K562 (cell line): ENCODE measurements around the gene TMSB4X. TPM values are rescaled to one million over a fixed set of nuclear protein-coding genes. Genes with fewer than 3 reads are reported as not detected.
A peak's percentile ranks its signal among the peaks of the same experiment; 100 is the strongest.

Source experiments
- ATF1 ChIP-seq, 2 experiments: fragments of 450-650 bp in 1 of 2; IDR thresholded peaks; 2 replicates each; pipeline ENCODE4 v1.6.1; 2016; ENCODE audit warnings: missing compliant biosample characterization in 1 of 2, missing genetic modification characterization in 1 of 2
- BRCA1 ChIP-seq, 2 experiments: fragments of 450-650 bp in 1 of 2; sonication (generic) in 1 of 2; formaldehyde crosslinking in 1 of 2; IDR thresholded peaks; 2 replicates each; pipeline versions ENCODE4 v1.5.0 to v1.6.1; 2017 to 2020; ENCODE audit warnings: mild to moderate bottlenecking in 1 of 2, missing genetic modification reagents in 1 of 2
- C11orf30 ChIP-seq: fragments of 450-650 bp; IDR thresholded peaks from 2 replicates; pipeline ENCODE4 v1.6.1; 2016; ENCODE audit warnings: low read depth, mild to moderate bottlenecking
- CBFA2T3 ChIP-seq: fragments of 450-650 bp; IDR thresholded peaks from 2 replicates; pipeline ENCODE4 v1.6.1; 2017
- CBX8 ChIP-seq: fragments of 200-600 bp; sonication (generic); IDR thresholded peaks from 2 replicates; pipeline ENCODE4 v1.6.1; 2012; ENCODE audit warnings: borderline replicate concordance, mixed run types, low read depth, mild to moderate bottlenecking, moderate library complexity, mixed read lengths, low read length, control low read depth, inconsistent platforms; ENCODE audit not compliant: poor library complexity, severe bottlenecking; ENCODE audit errors: extremely low read depth
- DMBX1 ChIP-seq: fragments of 250-450 bp; sonication (Bioruptor Pico); IDR thresholded peaks from 2 replicates; pipeline ENCODE4 v1.8.0; 2022; ENCODE audit warnings: inconsistent platforms, mild to moderate bottlenecking, moderate library complexity, borderline replicate concordance
- ETV1 ChIP-seq: fragments of 450-650 bp; conservative IDR thresholded peaks from 2 replicates; pipeline ENCODE4 v1.6.1; 2016; ENCODE audit warnings: missing genetic modification characterization, control low read depth, low read depth, missing compliant biosample characterization
- GABPA ChIP-seq: fragments of 200-800 bp; sonication (Bioruptor generic); conservative IDR thresholded peaks from 2 replicates; pipeline ENCODE4 v1.6.1; 2016; ENCODE audit warnings: low read depth, missing genetic modification characterization, missing compliant biosample characterization
- KDM2B ChIP-seq: fragments of 250-450 bp; sonication (Bioruptor Pico); IDR thresholded peaks from 2 replicates; pipeline ENCODE4 v1.8.0; 2021; ENCODE audit warnings: mild to moderate bottlenecking, moderate library complexity
- NFIC ChIP-seq: fragments of 450-650 bp; IDR thresholded peaks from 2 replicates; pipeline ENCODE4 v1.6.1; 2017; ENCODE audit warnings: mild to moderate bottlenecking, inconsistent platforms
- NR1H2 ChIP-seq: sonication (generic); formaldehyde crosslinking; IDR thresholded peaks from 2 replicates; pipeline ENCODE4 v1.4.0; 2020; ENCODE audit warnings: mild to moderate bottlenecking, missing genetic modification reagents
- POU5F1 ChIP-seq: fragments of 150-350 bp; IDR thresholded peaks from 2 replicates; pipeline ENCODE4 v1.6.1; 2014; ENCODE audit warnings: borderline replicate concordance, low read length, low read depth, mild to moderate bottlenecking; ENCODE audit not compliant: partially characterized antibody
- RBFOX2 ChIP-seq: fragments of 200-400 bp; formaldehyde crosslinking; IDR thresholded peaks from 2 replicates; pipeline ENCODE4 v1.6.1; 2017; ENCODE audit warnings: low read depth, mild to moderate bottlenecking, low read length, moderate library complexity
- REST ChIP-seq, 2 experiments: fragments of 450-650 bp; formaldehyde crosslinking in 1 of 2; IDR thresholded peaks; 2 replicates each; pipeline versions ENCODE4 v1.4.0 to v1.6.1; 2014 to 2020; ENCODE audit warnings: mild to moderate bottlenecking in 2 of 2, borderline replicate concordance in 1 of 2, low read depth in 1 of 2
- SAFB2 ChIP-seq: fragments of 200-400 bp; formaldehyde crosslinking; IDR thresholded peaks from 2 replicates; pipeline ENCODE4 v1.6.1; 2018; ENCODE audit warnings: borderline replicate concordance, low read length, low read depth, moderate library complexity; ENCODE audit not compliant: severe bottlenecking
- TEAD4 ChIP-seq, 2 experiments: sonication (generic) in 1 of 2; formaldehyde crosslinking in 1 of 2; IDR thresholded peaks; 2 replicates each; pipeline versions ENCODE4 v1.6.1 to v1.8.0; 2012 to 2022; ENCODE audit warnings: borderline replicate concordance in 1 of 2, inconsistent platforms in 1 of 2, low read length in 1 of 2, mild to moderate bottlenecking in 1 of 2, missing genetic modification reagents in 1 of 2
- THRAP3 ChIP-seq: fragments of 450-650 bp; IDR thresholded peaks from 2 replicates; pipeline ENCODE4 v1.6.1; 2016; ENCODE audit warnings: mild to moderate bottlenecking, inconsistent platforms, borderline replicate concordance
- ZBTB7A ChIP-seq: IDR thresholded peaks from 2 replicates; pipeline ENCODE4 v1.6.1; 2011; ENCODE audit warnings: low read depth, mild to moderate bottlenecking, low read length, moderate library complexity, borderline replicate concordance; ENCODE audit not compliant: control insufficient read depth
- ZKSCAN8 ChIP-seq: fragments of 200-800 bp; sonication (Bioruptor generic); IDR thresholded peaks from 2 replicates; pipeline ENCODE4 v1.6.1; 2016; ENCODE audit warnings: missing genetic modification characterization, missing compliant biosample characterization
- polyA plus RNA-seq, 8 experiments: library from polyadenylated mRNA; depleted of rRNA in 4 of 8; stranded (reverse) in 5 of 8; unstranded in 3 of 8; fragments of >200 nt; fragmentation: Nextera tagmentation in 2 of 8; fragmentation: Illumina TruSeq in 1 of 8; extraction: Ambion mirVana in 2 of 8; extraction: Trizol in 1 of 8; gene quantifications; 2 replicates each; pipeline versions ENCODE4 v1.2.1 to v1.2.3, GENCODE V29; 2011 to 2014; ENCODE audit warnings: inconsistent platforms in 1 of 8, missing spikeins in 1 of 8
- total RNA-seq, 7 experiments: library from RNA; depleted of rRNA in 6 of 7; stranded (reverse); fragments of >200 nt in 6 of 7; fragmentation: Illumina TruSeq in 2 of 7; extraction: Trizol in 2 of 7; gene quantifications; 2 replicates each; pipeline versions ENCODE4 v1.2.1 to v1.2.3, GENCODE V29; 2011 to 2021; ENCODE audit warnings: low replicate concordance in 1 of 7

Gene TMSB4X
- total and polyA plus RNA-seq, 9 of the 15 experiments (the other 6 are each of a cell fraction or from before 2014, with no cell fraction given) = 1,035 to 2,035 (median 1,529) TPM

GRCh38 chrX:12949927-12950656, 24.8 kb upstream of the TMSB4X start (continued):
- peak; percentile 67 for TF ChIP-seq REST (IDR thresholded peaks at IDR 0.05; ENCODE audit: borderline replicate concordance)
- TF ChIP-seq REST (CRISPR knock-in tag; IDR thresholded peaks at IDR 0.05; ENCODE audit: low read depth) = no peak
- peak; percentile 90 for TF ChIP-seq DMBX1 (CRISPR knock-in tag)
- TF ChIP-seq BRCA1 (IDR thresholded peaks at IDR 0.05) = no peak
- no peak for TF ChIP-seq BRCA1 (CRISPR knock-in tag; IDR thresholded peaks at IDR 0.05)
- TF ChIP-seq CBFA2T3 = peak; percentile 22; the same call in 1 of the 2 replicates
- no peak; the same call in 1 of the 2 replicates for TF ChIP-seq GABPA (tag)
- no peak for TF ChIP-seq TEAD4 (IDR thresholded peaks at IDR 0.05; ENCODE audit: low read length)
- no peak for TF ChIP-seq TEAD4 (CRISPR knock-in tag; IDR thresholded peaks at IDR 0.05; ENCODE audit: borderline replicate concordance)
- no peak for TF ChIP-seq POU5F1
- peak; percentile 76 for TF ChIP-seq ZKSCAN8 (CRISPR knock-in tag)
- no peak for TF ChIP-seq NR1H2 (CRISPR knock-in tag)
- peak; percentile 21; the same call in 1 of the 2 replicates for TF ChIP-seq C11orf30
- no peak for TF ChIP-seq KDM2B (CRISPR knock-in tag)
- TF ChIP-seq NFIC = no peak
- no peak for TF ChIP-seq CBX8
- TF ChIP-seq THRAP3 = no peak
- no peak for TF ChIP-seq SAFB2
- no peak for TF ChIP-seq ATF1 (CRISPR knock-in tag; IDR thresholded peaks at IDR 0.05)
- peak; percentile 94 for TF ChIP-seq ATF1 (tag; IDR thresholded peaks at IDR 0.05)
- TF ChIP-seq RBFOX2 = no peak
- TF ChIP-seq ETV1 (tag) = peak; percentile 60
- TF ChIP-seq ZBTB7A = no peak
